ENCODE results near the gene ZYX.

DNA sequence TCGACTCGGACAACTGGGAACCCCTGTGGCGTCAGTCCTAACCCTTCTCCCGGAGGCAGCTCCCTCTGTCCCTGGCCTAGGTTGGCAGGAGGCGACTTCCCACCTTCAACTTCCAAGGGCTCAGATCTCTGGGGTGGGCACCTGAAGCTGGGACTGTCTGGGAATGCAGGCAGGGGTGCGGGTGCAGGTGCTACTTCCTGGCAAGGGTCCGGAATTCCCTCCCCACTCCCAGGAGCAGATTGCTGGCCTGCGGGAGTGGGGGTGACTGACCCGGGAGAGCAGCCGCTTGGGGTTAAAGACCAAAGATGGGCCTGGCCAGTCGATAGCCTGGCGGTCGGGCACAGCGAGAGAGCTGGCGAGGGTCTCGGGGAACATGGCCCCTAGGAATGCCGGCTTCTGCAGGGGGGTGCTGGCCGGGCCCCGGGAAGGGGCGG is 27.1 kb downstream of the ZYX start:
- TF ChIP-seq MXI1 (conservative IDR thresholded peaks at IDR 0.05; ENCODE audit: poor library complexity, severe bottlenecking) (no peak), POLR2AphosphoS5 (IDR thresholded peaks at IDR 0.05) (no peak), EZH2 (IDR thresholded peaks at IDR 0.05; ENCODE audit: borderline replicate concordance, insufficient read depth, low read length, poor library complexity, severe bottlenecking) (no peak), RAD21 (conservative IDR thresholded peaks at IDR 0.05) (no peak), EP300 (conservative IDR thresholded peaks at IDR 0.05; ENCODE audit: poor library complexity, severe bottlenecking) (no peak), TAF1 (IDR thresholded peaks at IDR 0.05; ENCODE audit: low read depth) (no peak), SMC3 (conservative IDR thresholded peaks at IDR 0.05; ENCODE audit: poor library complexity) (no peak)
- TF ChIP-seq, protein P1, sequence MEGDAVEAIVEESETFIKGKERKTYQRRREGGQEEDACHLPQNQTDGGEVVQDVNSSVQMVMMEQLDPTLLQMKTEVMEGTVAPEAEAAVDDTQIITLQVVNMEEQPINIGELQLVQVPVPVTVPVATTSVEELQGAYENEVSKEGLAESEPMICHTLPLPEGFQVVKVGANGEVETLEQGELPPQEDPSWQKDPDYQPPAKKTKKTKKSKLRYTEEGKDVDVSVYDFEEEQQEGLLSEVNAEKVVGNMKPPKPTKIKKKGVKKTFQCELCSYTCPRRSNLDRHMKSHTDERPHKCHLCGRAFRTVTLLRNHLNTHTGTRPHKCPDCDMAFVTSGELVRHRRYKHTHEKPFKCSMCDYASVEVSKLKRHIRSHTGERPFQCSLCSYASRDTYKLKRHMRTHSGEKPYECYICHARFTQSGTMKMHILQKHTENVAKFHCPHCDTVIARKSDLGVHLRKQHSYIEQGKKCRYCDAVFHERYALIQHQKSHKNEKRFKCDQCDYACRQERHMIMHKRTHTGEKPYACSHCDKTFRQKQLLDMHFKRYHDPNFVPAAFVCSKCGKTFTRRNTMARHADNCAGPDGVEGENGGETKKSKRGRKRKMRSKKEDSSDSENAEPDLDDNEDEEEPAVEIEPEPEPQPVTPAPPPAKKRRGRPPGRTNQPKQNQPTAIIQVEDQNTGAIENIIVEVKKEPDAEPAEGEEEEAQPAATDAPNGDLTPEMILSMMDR (IDR thresholded peaks at IDR 0.05; ENCODE audit: poor library complexity, severe bottlenecking): no peak
- TF ChIP-seq, protein P2, sequence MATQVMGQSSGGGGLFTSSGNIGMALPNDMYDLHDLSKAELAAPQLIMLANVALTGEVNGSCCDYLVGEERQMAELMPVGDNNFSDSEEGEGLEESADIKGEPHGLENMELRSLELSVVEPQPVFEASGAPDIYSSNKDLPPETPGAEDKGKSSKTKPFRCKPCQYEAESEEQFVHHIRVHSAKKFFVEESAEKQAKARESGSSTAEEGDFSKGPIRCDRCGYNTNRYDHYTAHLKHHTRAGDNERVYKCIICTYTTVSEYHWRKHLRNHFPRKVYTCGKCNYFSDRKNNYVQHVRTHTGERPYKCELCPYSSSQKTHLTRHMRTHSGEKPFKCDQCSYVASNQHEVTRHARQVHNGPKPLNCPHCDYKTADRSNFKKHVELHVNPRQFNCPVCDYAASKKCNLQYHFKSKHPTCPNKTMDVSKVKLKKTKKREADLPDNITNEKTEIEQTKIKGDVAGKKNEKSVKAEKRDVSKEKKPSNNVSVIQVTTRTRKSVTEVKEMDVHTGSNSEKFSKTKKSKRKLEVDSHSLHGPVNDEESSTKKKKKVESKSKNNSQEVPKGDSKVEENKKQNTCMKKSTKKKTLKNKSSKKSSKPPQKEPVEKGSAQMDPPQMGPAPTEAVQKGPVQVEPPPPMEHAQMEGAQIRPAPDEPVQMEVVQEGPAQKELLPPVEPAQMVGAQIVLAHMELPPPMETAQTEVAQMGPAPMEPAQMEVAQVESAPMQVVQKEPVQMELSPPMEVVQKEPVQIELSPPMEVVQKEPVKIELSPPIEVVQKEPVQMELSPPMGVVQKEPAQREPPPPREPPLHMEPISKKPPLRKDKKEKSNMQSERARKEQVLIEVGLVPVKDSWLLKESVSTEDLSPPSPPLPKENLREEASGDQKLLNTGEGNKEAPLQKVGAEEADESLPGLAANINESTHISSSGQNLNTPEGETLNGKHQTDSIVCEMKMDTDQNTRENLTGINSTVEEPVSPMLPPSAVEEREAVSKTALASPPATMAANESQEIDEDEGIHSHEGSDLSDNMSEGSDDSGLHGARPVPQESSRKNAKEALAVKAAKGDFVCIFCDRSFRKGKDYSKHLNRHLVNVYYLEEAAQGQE (IDR thresholded peaks at IDR 0.05; ENCODE audit: borderline replicate concordance): no peak
